Liver (tissue), 5 donors: Measurements from ENCODE around the gene PRR23E. TPM values are rescaled to one million over a fixed set of nuclear protein-coding genes. Genes with fewer than 3 reads are reported as not detected.

Source experiments
- polyA plus RNA-seq, 2 donors: library from polyadenylated mRNA; stranded (reverse) in 1 of 2; unstranded in 1 of 2; fragments of 200-250 nt in 1 of 2; fragments of >200 nt in 1 of 2; fragmentation: Nextera tagmentation in 1 of 2; extraction: Ambion mirVana in 1 of 2; gene quantifications; one replicate each; pipeline versions ENCODE4 v1.2.1 to v1.2.3, GENCODE V29; 2013 to 2015
- small RNA-seq: library from RNA; depleted of rRNA; stranded (forward); fragments of <200 nt; gene quantifications from one replicate; pipeline ENCODE3, GENCODE V24; 2014
- total RNA-seq, 2 donors: library from RNA; depleted of rRNA; stranded (reverse); fragments of >200 nt; gene quantifications; one replicate each; pipeline ENCODE4 v1.2.3, GENCODE V29; 2014
- donor health status: healthy.
- donor health status: healthy.
- donor health status: healthy.

The PRR23E gene
- total and polyA plus RNA-seq, 4 donors = not detected

Small RNA genes lying within 50 kb of the gene (small RNA-seq; reads per million reads assigned to genes)
- gene RF00019 (not detected), gene RNU6-1047P (not detected)

Other genes with a start within 250 kb of the PRR23E start
- gene PLXNA1, start 210.0 kb upstream of the PRR23E start, total RNA-seq = 1 to 10 TPM; 6.8 to 8.3 TPM
- gene PLXNA1, start 210.0 kb upstream of the PRR23E start, polyA plus RNA-seq = 1 to 10 TPM in 1 of 2 donors, under 1 TPM in 1; 0.92 to 2.1 TPM
- not detected for gene PRR20G, start 94.9 kb downstream of the PRR23E start, total RNA-seq
- not detected for gene PRR20G, start 94.9 kb downstream of the PRR23E start, polyA plus RNA-seq